Subcutaneous adipose tissue (tissue), 4 donors: Measurements from ENCODE around the gene NAPEPLD. TPM values are rescaled to one million over a fixed set of nuclear protein-coding genes. Genes with fewer than 3 reads are reported as not detected.

ENCODE experiments used
- total RNA-seq, 4 donors: library from RNA; depleted of rRNA; stranded (reverse); fragments of >200 nt; gene quantifications; one replicate each; pipeline ENCODE4 v1.1.0, GENCODE V29; 2016
- TF ChIP-seq, protein P1 (sequence below): fragments of 450-650 bp; IDR thresholded peaks from one replicate; pipeline ENCODE4 v1.5.1; 2016; ENCODE audit warnings: low read depth, mild to moderate bottlenecking, control low read depth, antibody characterized with exemption, moderate library complexity

The NAPEPLD gene
- total RNA-seq, 4 donors from 2014 or later = 5.7 to 8.6 (median 6.3) TPM

DNA sequence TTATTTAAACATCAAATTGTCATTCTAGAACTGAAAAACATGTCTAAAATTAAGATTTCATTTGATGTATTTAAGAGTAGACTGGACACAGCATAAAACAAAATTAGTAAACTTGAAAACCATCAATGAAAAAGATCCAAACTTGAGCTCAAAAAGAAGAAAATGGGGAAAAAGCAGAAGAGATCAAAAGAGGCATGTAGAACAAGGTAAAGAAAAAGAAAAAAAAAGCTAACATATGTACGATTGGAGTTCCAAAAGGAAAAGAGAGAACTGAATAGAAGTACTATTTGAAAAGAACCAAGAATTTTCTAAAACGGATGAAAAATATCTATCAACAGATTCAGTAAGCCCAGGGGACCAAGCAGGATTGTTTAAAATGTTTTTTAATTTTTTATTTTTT lies 77.9 kb downstream of the NAPEPLD start:
- TF ChIP-seq, protein P1, sequence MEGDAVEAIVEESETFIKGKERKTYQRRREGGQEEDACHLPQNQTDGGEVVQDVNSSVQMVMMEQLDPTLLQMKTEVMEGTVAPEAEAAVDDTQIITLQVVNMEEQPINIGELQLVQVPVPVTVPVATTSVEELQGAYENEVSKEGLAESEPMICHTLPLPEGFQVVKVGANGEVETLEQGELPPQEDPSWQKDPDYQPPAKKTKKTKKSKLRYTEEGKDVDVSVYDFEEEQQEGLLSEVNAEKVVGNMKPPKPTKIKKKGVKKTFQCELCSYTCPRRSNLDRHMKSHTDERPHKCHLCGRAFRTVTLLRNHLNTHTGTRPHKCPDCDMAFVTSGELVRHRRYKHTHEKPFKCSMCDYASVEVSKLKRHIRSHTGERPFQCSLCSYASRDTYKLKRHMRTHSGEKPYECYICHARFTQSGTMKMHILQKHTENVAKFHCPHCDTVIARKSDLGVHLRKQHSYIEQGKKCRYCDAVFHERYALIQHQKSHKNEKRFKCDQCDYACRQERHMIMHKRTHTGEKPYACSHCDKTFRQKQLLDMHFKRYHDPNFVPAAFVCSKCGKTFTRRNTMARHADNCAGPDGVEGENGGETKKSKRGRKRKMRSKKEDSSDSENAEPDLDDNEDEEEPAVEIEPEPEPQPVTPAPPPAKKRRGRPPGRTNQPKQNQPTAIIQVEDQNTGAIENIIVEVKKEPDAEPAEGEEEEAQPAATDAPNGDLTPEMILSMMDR = no peak

DNA sequence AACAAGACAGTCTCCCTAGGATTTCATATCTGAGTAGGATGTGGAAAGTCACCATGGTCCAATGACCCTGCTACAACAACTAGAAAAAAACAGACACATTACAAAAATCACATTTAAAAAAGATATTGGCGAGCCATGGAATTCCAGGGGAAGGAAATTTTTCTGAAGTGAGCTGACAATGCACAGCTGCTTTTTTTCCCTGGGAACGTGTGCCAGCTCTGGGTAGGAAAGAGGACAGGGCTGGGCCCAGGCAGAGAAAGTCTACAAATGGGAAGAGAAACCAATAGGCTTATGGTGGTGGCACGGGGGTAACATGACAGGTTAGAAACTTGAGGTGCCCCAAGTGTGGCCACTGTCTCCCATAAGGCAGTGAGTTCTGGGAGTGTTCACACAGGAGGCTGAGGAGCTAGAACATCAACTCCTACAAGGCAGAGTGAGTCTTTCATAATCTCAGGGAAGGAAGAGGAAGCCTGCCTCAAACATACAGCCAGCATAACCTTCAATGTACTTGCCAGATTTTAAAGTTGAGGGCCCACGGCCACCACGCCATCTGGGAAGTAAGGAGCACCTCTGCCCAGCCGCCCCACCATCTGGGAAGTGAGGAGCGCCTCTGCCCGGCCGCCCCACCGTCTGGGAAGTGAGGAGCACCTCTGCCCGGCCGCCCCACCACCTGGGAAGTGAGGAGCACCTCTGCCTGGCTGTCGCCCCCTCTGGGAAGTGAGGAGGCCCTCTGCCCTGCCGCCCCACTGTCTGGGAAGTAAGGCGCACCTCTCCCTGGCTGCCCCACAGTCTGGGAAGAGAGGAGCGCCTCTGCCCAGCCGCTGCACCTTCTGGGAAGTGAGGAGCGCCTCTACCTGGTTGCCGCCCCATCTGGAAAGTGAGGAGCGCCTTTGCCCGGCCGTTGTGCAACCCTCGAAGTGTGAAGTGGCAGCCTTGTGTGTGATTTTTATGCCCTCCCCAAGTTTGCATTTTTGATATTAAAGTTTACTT lies 80.2 kb downstream of the NAPEPLD start:
- TF ChIP-seq, protein P1 = no peak

DNA sequence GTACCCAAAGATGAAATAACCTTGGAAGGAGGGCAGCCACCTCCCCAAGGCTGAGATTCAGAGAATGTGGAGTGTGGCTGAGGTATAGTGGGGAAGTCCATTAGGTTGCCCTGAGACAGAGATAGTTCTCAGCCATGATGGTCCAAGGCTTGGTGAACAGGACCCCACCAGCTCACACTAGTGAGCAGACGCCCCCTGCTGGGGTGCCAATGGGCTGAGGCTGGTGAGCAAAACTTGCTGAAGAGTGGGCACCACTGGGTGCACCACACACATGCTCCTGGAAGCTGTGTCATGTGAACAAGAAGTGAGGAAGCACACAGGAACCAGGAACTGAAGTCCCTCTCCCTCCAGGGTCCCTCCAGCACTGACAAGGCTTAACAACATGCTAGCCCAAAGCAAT lies 83.2 kb downstream of the NAPEPLD start:
- TF ChIP-seq, protein P1 = no peak

DNA sequence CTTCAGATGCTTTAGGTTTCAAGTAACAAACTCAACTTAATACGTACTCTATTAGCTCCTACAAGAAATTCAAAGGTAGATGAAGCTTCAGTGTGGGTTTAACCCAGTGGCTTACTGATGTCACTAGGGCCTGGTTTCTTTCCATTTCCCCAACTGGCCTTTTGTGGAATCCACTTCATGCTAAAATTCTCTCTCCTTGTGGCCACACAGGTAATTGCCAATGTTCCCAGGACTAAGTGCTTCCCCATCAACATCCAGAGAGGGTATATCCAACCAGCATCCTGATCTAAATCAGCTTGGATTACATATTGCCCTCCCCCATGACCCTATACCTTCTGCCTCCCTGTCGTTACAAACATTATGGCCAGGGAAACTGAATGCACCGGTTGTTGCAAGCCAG lies 85.0 kb downstream of the NAPEPLD start:
- TF ChIP-seq, protein P1 = no peak

DNA sequence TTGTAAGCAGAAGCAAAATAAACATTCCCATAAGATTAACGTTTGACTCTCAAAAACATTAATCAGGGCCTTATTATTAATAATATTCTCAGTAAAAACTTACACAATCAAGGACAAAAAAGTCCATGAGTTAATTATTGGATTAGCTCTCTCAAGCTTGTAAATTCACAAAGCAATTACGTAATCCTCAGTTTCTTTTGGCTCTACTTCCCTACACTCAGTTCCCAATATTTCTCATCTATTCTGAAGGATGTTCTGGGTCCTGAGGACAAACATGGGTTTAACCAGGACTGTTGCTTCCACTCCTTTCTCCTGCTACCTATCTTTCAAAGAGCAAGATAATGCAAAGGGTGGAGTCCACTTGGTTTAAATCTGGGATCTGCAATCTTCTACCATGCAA lies 89.4 kb downstream of the NAPEPLD start:
- TF ChIP-seq, protein P1 = no peak

DNA sequence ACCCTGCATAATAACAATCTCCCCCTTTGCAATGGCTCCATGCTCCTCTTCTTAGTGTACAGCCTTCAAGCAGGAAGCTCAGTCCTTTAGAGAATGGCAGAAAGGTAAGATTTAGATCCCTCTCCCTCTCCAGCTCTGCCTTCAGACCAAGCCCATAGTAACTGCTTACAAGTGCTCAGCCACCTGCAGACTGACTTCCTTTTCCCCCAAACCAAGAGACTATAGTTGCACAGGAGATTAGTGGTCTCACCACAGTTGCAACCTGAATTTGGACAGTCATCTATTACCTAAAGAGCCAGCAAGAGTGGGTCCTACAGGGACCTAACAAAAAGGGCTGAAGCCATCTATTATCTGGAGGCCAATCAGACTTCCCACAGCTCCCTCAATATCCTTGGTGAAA lies 90.8 kb downstream of the NAPEPLD start:
- TF ChIP-seq, protein P1 = no peak

DNA sequence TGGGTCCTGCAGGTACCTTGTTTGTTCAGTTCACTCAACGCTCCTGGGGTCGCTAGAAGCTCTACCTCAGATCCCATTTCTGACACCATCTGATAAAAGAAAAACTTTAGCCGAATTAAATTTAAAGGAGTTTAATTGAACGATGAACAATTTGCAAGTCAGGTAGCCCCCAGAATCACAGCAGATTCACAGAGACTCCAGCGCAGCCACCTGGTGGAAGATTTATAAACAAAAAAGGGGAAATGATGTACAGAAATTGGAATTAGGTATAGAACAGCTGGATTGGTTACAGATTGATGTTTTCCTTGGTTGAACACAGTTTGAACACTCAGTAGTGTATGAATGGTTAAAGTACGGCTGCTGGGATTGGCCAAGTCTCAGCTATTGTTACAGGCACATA lies 97.4 kb downstream of the NAPEPLD start:
- TF ChIP-seq, protein P1 = no peak
